HG02642 (cell line): ENCODE results near the gene RBM28.

Experiments
- ATAC-seq: cut with Tn5 transposase; IDR thresholded peaks from one replicate; pipeline ENCODE4 v1.9.1; 2021; ENCODE audit warnings: mild to moderate bottlenecking; ENCODE audit not compliant: unreplicated experiment, poor library complexity

RBM28 gene

DNA sequence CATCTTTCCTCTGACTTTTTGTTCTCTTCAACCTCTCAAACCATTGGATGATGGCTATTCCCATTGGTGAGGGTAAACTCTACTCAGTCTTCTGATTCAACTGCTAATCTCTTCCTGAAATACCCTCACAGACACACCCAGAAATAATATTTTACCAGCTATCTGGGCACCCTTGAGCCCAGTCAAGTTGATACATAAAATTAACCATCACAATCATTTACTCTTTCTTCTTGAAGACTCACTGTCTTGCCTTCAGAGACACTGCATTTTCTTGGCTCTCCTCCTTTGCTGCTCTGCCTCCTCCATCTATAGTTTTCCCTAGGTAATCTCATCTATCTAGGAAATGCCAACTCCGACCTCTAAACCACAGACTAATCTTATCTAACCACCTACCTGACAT lies 30.3 kb upstream of the RBM28 start:
- no peak for ATAC-seq

GRCh38 chr7:128373606-128374005 lies 29.9 kb upstream of the RBM28 start:
- ATAC-seq: no peak

DNA sequence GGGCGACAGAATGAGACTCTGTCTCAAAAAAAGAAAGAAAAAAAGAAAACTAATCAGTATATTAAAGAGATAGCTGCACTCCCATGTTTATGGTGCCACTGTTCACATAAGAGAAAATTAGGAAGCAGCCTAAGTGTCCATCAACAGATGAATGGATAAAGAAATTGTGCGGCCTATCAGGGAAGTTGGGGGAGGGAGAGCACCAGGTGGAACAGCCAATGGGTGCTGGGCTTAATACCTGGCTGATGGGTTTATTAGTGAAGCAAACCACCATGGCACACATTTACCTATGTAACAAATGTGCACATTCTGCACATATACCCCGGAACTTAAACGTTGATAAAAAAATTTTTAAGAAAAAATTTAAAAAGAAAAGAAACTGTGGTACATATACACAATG lies 26.8 kb upstream of the RBM28 start:
- no peak for ATAC-seq

DNA sequence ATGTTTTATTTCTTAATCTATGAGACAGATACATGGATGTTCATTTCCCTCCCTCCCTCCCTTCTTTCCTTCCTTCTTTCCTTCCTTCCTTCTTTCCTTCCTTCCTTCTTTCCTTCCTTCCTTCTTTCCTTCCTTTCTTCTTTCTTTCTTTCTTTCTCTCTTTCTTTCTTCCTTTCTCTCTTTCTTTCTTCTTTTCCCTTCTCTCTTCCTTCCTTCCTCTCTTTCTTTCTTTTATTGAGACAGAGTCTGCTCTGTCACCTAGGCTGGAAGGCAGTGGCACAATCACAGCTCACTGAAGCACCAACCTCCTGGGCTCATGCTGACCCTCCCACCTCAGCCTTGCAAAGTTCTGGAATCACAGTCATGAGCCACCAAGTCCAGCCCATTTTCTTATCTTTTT lies 23.3 kb upstream of the RBM28 start:
- no peak for ATAC-seq

GRCh38 chr7:128366300-128366699 lies 22.6 kb upstream of the RBM28 start:
- ATAC-seq: no peak

GRCh38 chr7:128365432-128365831 lies 21.7 kb upstream of the RBM28 start:
- no peak for ATAC-seq

GRCh38 chr7:128364166-128364870 lies 20.6 kb upstream of the RBM28 start:
- no peak for ATAC-seq

DNA sequence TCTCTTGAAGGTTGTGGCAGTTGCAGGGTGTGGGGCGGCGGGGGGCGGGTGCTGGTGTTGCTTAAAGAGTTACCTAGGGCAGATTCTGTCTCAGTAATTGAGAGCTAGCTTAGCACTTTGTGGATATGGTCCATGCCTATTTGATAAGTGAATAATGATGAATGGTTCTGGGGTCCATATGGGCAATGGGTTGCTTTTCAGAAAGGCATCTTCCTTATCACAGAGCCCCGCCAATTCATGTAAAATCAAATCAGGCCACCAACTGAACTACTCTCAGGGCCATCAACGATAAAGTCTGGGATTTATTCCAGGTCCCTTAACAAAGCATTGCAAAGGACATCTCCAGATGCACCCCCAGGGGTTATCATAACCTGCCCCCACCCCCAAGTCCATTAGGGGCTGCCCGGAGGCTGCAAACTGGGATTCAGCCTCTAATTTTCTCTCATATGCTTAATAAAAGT lies 19.6 kb upstream of the RBM28 start:
- no peak for ATAC-seq

- no peak for ATAC-seq
Observed at GRCh38 chr7:128362670-128363069, 19.0 kb upstream of the RBM28 start.

DNA sequence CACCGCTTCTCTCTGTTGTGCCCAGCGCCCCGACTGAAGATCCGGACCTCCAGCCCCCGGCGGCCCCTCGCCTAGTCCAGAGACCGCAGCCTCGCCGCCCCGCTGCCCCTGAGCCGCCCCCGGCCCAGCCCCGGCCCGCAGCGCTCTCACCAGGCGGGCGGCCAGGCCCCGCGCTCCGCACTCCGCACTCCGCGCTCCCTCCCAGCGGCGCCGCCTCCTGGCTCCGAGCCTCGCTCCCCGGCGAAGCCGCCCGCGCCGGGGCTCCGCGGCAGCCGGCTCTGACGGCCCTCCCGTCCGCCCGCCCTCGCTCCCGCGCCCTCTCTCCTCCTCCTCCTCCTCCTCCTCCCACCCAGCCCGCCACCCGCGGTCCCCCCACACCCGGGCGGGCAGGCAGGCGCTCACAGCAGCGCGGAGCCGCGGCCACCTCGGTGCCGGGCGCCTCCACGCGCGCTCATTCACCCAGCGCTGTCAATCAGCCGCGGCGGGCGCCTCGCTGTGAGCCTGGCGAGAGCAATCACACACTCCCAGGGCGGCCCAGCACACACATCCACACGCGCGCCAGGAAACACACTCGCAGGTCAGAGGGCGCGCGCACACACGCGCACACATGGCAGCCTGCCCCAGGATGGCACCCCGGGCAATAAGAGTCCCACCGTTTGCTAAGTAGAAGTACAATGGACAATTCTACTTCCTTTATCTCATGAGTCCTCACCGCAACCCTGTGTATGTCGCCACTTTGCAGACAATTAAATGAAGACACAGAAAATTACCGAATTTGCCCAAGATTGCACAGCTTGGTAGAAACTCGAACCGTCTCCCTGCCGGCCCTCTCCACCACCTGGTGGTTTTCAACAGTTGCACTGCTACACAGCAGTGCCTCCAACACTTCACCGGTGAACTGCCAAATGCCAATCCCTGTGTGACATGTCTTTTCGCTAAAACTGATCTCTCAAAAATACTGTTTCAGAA lies 18.0 kb upstream of the RBM28 start, which contains the start of gene PRRT4:
TSS of gene PRRT4 (minus strand) at position 280 of the 969 bp plus-strand sequence.
- ATAC-seq: peak; percentile 52

- no peak for ATAC-seq
Observed at GRCh38 chr7:128360359-128360678, 16.6 kb upstream of the RBM28 start.

DNA sequence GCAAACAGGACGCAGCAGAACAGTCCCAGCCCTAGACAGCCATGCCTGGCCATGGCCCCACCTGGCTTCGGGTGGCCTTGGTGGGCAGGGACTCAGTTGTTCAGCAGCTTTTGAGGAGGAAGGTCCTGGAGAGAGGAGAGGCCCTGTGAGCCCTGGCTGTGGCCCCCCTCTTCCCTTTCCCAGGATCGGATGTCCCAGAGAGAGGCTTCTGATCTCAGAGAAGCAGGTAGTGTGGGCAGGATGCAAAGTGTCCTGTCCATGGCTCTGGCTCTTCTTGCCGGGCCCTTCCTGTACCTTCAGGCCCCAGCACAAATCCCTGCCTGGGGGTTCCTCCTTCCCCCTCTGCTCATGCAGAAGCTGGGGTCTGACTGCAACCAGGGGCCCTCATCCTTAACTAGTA lies 16.2 kb upstream of the RBM28 start:
- no peak for ATAC-seq

GRCh38 chr7:128359336-128359735 lies 15.6 kb upstream of the RBM28 start:
- ATAC-seq: no peak

DNA sequence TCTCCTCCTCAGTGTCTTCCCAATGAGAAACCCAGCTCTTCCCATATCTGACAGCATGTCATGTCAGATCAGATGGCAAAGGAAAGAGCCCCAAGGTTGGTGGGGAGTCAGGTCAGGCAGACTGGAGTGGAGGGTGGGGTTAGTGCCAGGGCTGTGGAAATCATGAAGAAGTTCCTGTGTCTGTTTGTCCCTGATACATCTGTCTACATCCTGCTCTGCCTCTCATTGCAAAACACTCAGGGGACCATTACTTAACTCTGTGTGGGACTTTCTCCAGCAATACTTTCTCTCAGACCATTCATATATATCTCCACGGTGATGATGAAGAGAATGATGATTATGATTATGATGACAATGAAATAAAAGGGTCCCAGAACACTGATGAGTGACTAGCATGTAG lies 14.5 kb upstream of the RBM28 start:
- no peak for ATAC-seq

GRCh38 chr7:128357217-128357613 lies 13.5 kb upstream of the RBM28 start:
- no peak for ATAC-seq

DNA sequence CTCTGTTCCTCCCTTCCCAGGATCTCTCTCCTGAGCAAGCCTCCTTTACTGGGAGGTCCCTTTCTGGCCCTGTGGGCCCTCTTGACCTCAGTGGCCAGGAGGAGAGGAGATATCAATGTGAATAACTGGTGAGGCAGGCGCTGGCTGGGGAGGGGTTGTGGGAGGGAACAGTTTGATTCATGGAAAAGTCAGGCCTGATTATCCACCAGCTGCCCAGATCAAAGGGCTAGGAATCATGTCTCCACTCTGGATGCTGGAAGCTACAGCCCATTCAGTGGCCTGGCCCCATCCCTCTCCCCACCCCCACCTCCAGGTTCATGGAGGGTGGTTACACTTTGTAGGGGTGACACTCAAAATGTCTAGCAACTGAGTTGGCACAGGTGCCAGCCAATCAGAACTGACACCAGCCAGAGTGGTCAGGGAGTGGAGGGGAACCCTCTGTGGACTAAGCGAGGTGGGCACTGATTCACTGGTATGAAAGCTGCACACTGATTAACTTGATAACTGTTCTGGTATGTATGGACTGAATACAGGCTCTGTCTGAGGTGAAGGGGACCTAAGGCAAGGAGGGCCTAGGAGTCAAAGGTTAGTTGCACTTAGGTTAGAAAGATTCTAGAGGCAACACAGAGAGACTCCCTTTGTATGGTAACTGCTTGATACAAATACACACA lies 13.0 kb upstream of the RBM28 start:
- no peak for ATAC-seq

DNA sequence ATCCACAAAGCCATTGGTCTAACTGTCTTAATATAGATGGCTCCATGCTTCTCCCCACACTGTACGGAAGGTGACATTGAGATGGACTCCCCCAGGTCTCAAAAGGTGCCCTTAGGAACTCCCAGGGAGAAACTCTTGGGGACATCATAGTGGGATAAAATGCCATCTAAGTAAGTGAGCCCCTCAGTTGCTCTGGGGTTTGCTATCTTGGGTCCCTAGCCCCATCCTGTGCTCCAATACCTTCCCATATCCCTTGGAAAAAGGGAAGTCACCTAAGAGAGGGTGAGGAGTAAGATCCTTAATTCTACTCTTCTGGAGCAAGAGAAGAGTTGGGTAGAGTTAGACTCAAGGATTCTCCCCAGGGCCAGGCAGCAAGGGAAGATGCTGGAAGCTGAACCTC lies 9.9 kb upstream of the RBM28 start:
- no peak for ATAC-seq

GRCh38 chr7:128353189-128353588 lies 9.5 kb upstream of the RBM28 start:
- ATAC-seq: no peak

DNA sequence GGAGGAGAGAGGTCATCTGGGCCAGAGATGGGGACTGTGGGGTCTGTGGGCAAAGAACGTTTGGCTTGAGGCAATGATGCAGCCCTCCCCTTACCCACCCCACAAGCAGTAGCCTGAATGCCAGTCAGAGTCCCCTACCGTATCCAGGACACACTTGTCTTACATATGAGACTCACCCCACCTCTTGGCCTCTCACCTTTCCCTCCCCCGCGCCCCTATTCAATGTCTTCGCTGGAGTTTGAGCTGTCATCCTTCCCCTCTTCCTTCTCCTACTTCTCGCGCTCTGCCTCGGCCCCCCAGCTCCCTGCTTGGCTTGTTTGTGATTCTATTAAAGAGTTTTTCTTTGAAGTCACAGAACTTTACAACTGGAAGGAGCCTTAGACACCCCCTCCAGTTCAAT lies 8.9 kb upstream of the RBM28 start:
- ATAC-seq: no peak

DNA sequence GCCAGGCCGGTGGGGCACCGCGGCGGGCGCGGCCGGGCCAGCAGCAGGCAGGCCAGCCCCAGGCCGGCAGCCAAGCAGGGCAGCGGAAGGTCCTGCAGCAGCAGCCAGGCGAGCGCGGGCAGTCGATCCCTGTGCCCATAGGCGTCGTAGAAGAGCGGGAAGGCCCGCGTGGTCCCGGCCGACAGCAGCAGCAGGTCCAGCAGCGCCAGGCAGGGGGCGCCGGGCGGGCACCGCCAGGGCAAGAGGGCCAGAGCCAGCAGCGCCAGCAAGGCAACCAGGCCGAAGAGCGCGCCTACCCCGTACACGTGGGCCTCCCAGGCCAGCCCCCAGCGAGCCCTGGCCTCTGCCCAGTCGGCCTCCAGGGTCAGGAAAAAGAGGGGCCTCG lies 8.4 kb upstream of the RBM28 start:
- ATAC-seq: no peak
